ENCODE measurements around the gene TNS4.

Gene TNS4

DNA sequence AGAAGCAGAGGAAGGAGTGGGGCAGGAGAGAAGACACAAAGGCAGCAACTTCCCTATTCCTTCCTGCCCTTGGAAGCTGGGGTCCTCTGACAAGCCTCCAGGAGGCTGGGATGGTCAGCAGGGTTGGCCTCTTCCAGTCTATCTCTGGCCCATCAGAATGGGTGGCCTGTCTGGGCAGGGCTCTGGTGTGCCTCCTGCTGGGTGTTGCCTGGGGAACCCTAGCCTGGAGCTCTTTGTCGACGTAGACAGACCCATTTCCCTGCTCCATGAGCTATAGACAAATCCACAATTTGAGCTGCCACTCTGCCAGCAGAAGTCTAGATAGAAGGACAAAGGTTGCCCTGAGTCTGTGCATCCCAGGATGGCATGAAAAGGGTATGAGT lies 46.8 kb downstream of the TNS4 start:
- no peak for DNase-seq

GRCh38 chr17:40453881-40454612 lies 47.4 kb downstream of the TNS4 start:
- DNase-seq, result no peak

GRCh38 chr17:40452921-40453378 lies 48.5 kb downstream of the TNS4 start:
- DNase-seq, result no peak

- no peak for DNase-seq
Measured at GRCh38 chr17:40452216-40452787, 49.1 kb downstream of the TNS4 start.

GRCh38 chr17:40451420-40451819 lies 50.0 kb downstream of the TNS4 start:
- DNase-seq, result no peak

GRCh38 chr17:40450175-40450574 lies 51.2 kb downstream of the TNS4 start:
- no peak for DNase-seq

- no peak for DNase-seq
Measured at GRCh38 chr17:40448639-40449261, 52.7 kb downstream of the TNS4 start.

DNA sequence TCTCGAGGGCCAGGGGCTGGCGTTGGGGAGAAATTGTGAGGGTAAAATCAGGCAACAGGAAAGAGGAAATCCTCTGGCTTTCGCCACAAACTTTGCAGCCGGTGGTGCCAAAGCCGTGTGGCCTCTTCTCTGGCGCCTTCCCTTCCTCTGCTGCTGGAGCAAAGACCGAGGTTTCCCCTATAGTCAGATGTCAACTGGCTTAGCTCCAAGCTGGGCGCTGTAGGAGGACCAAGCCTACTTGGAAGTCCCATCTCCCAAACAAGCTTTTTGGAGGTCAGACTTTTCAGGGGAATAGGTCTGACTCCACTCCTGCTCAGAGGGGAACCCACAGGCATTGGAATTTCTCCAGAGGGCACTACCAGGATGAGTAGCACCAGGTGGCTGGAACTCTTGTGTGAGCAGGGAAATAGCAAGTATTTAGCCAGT lies 53.2 kb downstream of the TNS4 start:
- DNase-seq, result no peak

GRCh38 chr17:40447806-40448205 lies 53.6 kb downstream of the TNS4 start:
- DNase-seq, result no peak

DNA sequence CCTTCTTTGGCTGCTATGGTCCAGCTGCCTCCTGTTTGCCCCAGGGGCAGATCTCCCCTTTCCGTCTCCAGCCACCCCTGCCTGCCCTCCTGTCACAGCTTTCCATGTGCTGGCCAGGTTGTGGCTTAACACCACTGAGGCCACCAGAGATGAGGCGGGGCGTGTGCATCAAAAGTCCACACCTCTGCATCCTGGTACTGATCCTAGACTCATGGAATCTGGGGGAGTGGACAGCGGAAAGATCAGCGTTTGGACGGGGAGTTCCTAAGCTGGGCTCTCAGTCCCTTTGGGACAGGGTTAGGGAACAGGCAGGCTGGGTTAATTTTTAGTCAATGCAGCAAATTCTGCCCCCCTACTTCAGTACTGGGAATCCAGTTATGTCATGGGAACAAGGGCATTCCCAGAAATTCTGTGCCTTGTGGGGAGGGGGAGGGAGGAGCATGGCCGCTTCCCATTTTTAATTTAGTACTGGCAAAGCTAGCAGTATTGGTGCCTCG lies 54.2 kb downstream of the TNS4 start:
- DNase-seq, result no peak

GRCh38 chr17:40445751-40446468 lies 55.5 kb downstream of the TNS4 start:
- DNase-seq, result no peak

DNA sequence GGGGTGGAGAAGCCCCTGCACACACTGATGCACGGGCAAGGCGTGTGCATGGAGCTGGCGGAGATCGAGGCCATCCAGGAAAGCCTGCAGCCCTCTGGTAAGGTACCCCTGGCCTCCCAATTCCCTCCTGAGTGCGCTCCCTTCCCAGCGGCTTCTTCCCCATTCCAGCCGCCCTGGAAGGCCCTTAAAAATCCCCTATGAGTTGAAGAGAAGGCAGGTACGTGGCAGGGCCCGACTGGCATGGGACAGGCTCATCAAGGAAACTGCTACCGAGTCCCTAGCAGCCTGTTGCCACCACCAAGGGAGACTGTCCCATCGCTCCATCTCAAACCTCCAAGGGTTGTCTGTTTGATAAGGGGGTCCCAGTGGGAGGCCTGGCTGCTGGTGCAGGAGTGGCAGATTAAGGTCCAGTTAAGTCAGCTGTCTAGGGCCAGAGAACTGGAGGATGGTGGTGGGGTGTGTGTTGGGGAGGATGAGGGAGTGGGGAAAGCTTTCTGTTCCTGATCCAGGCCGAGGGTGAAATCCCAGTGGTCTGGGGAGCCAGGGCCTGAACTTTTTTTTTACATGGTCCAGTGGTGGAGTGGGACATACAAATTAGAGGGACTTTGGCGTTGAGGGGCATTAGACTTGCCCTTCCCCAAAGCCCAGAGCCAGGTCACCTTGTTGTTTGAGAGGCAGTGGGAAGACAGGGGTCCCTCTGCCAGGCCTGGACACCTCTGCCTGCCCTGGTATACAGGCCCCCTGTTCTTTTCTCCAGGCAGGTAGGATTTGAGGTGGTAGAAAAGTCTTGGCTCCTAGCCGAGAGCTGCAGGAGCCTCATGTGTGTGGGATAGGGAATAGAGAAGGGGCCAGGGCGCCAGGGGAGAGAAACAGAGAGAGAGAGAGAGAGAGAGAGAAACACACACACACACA lies 57.2 kb downstream of the TNS4 start:
- no peak for DNase-seq

GRCh38 chr17:40443196-40443987 lies 58.0 kb downstream of the TNS4 start, which contains the start of gene IGFBP4:
TSS of gene IGFBP4 (plus strand) at chr17:40443450. CDS start at chr17:40443736, 286 bp downstream.
- DNase-seq, result peak; percentile 15

DNA sequence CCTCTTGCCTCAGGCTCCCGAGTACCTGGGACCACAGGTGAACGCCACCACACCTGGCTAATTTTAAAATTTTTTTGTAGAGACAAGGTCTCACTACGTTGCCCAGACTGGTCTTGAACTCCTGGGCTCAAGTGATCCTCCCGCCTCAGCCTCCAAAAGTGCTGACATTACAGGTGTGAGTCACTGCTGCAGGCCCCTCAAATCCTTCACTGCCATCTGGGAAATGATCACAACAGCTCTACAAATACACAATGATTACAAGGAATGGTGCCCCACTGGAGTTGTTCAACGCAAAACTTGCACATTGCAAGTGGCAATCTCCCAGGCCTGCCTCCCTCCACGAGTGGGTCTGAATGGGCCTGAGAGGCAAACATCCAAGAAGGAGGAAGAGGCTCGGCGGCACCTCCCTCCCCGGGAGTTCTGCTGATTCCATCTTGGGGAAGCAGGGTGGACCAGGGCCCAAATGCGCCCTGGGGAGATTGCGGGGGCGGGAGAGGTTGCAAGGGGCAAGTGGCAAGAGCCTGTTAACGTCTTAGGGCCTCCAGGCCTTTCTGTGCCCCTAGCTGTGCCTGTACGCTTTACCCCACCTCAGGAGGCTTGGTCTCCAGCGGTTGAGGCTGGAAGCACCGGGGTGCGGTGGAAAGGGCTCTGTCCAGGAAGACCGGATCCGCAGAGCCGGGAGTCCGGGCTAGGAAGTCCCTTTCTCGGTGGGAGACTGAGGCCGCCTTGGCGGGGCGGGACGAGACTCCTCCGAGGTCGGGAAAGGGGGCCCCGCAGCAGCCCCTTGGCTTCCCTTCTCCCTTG lies 58.8 kb downstream of the TNS4 start:
- no peak for DNase-seq

- no peak for DNase-seq
Measured at GRCh38 chr17:40440166-40440565, 61.3 kb downstream of the TNS4 start.

DNA sequence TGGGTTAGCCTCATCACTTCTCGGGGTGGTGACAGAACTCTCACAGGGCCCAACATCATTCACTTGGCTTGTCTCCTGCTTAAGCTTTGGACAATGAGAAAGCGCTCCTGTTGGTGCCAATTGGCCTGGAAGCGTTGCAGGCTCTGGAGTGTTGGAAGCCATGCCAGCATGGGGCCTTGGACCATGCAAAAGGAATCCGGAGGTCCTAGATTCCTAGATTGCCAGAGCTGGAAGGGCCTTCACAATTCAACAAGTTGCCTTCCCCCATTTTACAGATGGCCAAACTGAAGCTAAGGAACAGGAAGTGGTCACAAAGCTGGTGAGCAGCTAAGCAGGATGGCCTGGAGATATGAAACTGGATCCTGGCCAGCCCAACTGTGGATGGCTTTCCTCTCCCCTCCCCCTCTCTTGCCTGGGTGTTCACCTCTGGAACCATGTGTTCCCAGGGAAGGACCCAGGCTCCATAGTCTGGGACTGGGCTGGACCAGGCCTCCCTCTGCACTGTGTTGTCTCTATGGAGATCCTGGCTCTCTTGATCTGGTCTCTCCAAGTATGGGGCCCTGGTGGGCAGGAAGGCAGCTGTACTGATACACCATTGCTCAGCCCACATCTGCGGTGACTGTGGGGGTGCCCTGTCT lies 64.2 kb downstream of the TNS4 start:
- no peak for DNase-seq

DNA sequence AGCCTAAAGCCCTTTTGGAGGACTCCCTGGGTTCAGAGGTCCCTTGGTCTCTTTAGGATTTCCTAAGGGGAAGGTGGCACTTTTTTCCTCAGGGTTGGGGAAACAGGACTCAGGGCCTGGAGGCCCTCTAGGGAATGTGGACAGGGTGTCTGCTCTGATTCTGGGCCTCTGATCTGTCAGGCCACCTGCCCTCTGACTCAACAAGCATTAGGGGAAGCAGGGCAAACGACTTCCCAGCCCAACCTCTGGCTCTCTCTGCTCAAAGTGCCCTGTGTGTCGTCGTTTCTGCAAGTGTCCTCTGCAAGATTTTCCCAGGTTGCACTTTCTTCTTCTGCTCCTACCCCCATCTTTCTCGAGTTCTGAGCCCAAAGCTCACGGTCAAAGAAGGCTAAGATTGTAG lies 64.8 kb downstream of the TNS4 start:
- no peak for DNase-seq

DNA sequence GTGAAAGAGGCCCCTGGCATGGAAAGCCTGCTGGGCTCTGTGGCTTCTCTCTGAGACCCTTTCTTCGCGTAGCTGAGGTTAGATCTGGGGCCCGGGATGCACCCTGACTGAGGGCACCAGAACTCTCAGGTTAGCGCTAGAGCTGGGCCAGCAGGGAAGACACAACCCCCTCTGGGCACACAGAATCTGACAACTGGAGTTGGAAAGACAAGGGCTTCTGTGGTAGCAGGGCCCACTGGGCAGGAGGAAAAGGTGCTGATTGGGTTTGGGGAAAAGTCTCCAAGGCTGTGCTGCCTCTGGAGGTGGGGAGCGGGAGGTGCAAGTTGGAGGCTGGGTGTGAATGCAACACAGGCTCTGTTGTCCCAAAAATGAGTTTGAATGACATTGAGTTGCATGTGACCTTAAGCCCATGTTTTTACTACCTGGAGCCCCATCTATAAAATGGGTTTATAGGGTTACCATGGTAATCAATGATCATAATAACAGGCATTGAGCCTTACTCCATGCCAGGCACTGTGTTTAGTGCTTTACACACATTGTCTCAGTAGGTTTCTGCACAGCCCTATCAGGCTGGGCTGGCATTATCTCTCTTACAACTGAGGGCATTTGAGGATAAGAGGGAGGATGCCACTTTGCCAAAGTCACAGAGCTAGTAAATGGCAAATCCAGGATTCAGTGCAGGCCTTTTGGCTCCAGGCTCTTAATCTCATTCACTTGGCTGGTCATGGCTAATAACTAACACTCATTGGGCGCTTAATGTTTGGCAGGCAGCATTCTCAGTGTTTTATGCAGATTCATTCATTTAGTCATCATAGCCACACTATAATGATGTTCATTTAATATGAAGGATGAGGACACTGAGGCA lies 67.6 kb downstream of the TNS4 start:
- no peak for DNase-seq
